Immature natural killer cell (primary cell): Measurements from ENCODE around the gene RAP1GAP2. TPM values are rescaled to one million over a fixed set of nuclear protein-coding genes. Genes with fewer than 3 reads are reported as not detected.
A peak's percentile ranks its signal among the peaks of the same experiment; 100 is the strongest.

Experiments
- DNase-seq, 3 donors: peaks; one replicate each; pipeline ENCODE4 v3.0.0; 2022; ENCODE audit warnings: mixed read lengths in 1 of 3
- H3K27ac Mint-ChIP-seq, 6 donors: one replicate each; pipeline ENCODE4 v1.8.0; 2020; ENCODE audit warnings: mixed read lengths in 6 of 6, mild to moderate bottlenecking in 5 of 6, inconsistent platforms in 4 of 6, moderate library complexity in 3 of 6
- H3K27me3 Mint-ChIP-seq, 3 donors: one replicate each; pipeline ENCODE4 v1.8.0; 2020 to 2021; ENCODE audit warnings: low read depth in 3 of 3, mild to moderate bottlenecking in 3 of 3, mixed read lengths in 3 of 3, moderate library complexity in 3 of 3, inconsistent platforms in 1 of 3
- H3K36me3 Mint-ChIP-seq, 3 donors: one replicate each; pipeline ENCODE4 v1.8.0; 2020; ENCODE audit warnings: mixed read lengths in 3 of 3, inconsistent platforms in 2 of 3, mild to moderate bottlenecking in 2 of 3
- H3K4me1 Mint-ChIP-seq, 2 donors: one replicate each; pipeline ENCODE4 v1.8.0; 2020; ENCODE audit warnings: inconsistent platforms in 2 of 2, mild to moderate bottlenecking in 2 of 2, mixed read lengths in 2 of 2, moderate library complexity in 1 of 2
- H3K4me3 Mint-ChIP-seq, 5 donors: one replicate each; pipeline ENCODE4 v1.8.0; 2020; ENCODE audit warnings: mild to moderate bottlenecking in 5 of 5, mixed read lengths in 5 of 5, inconsistent platforms in 3 of 5, moderate library complexity in 3 of 5
- H3K9me3 Mint-ChIP-seq, 6 donors: one replicate each; pipeline ENCODE4 v1.8.0; 2020; ENCODE audit warnings: mild to moderate bottlenecking in 6 of 6, mixed read lengths in 6 of 6, inconsistent platforms in 4 of 6, moderate library complexity in 3 of 6
- polyA plus RNA-seq, 3 donors: library from polyadenylated mRNA; unstranded; fragments of 300-500 nt; fragmentation: Illumina TruSeq; gene quantifications; one replicate each; pipeline ENCODE4 v1.2.3, GENCODE V29; 2021

The RAP1GAP2 gene
- polyA plus RNA-seq, 3 donors from 2014 or later, result 2.5 to 28.9 (median 6.4) TPM

DNA sequence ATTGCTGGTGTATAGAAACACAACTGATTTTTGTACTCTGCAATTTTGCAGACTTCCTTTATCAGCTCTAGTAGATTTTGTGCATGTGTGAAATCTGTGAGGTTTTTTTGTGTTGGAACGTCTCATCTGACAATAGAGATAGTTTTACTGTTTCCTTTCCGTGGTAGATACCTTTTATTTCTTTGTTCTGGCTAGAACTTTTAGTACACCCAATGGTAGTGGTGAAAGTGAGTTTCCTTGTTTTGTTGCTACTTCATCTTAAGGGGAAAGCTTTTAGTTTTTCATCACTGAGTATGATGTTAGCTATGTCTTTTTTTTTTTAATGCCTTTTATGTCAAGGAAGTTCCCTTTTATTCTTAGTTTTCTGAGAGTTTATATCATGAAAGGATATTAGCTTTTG lies 149.1 kb downstream of the RAP1GAP2 start:
- no peak for DNase-seq
- Mint-ChIP-seq H3K9me3 (no peaks in the 10 kb centered on the region), H3K36me3 (peaks cover 0 to 4% (median 0%) of the 10 kb centered on the region in 3 donors), H3K27me3 (peaks cover 9 to 41% (median 10%) of the 10 kb centered on the region in 3 donors), H3K4me3 (peak overlapping the region in 4 of 5 donors; percentile 1 to 65 (median 23)), H3K4me1 (peaks cover 88 to 99% of the 10 kb centered on the region in 2 donors), H3K27ac (peak overlapping the region; percentile 1 to 68 (median 20))

DNA sequence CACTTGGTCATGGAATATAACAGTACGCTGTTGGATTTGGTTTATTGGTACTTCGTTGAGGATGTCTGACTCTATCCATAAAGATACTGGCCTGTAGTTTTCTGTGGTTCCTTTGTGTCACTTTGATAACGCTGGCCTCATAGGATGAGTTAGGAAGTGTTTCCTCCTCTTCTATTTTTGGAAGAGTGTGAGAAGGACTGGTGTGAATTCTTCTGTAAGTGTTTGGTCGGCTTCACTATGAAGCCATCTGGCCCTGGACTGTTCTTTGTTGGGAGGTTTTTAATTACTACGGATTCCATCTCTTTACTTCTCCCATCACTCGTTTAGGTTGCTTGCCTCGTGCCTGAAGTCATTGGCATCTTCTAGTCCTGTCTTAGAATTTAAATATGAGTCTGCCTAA lies 149.9 kb downstream of the RAP1GAP2 start:
- Mint-ChIP-seq H3K9me3 (no peaks in the 10 kb centered on the region), H3K4me1 (peaks cover 86 to 95% of the 10 kb centered on the region in 2 donors), H3K27me3 (peaks cover 10 to 34% (median 12%) of the 10 kb centered on the region in 3 donors), H3K4me3 (peak overlapping the region; percentile 3 to 59 (median 54)), H3K27ac (peak overlapping the region in 3 of 6 donors; percentile 45 to 76 (median 67)), H3K36me3 (peaks cover 0 to 4% (median 0%) of the 10 kb centered on the region in 3 donors)
- no peak for DNase-seq

GRCh38 chr17:2947588-2947950 lies 151.3 kb downstream of the RAP1GAP2 start:
- Mint-ChIP-seq H3K27me3 (peaks cover 8 to 34% (median 9%) of the 10 kb centered on the region in 3 donors), H3K4me1 (peaks cover 84 to 94% of the 10 kb centered on the region in 2 donors), H3K9me3 (no peaks in the 10 kb centered on the region), H3K36me3 (no peaks in the 10 kb centered on the region), H3K27ac (peak overlapping the region in 2 of 6 donors; percentile 23 to 53), H3K4me3 (peak overlapping the region in 1 of 5 donors; percentile 1)
- DNase-seq, result no peak

- DNase-seq, result no peak
- H3K4me1 Mint-ChIP-seq, result peaks cover 85 to 94% of the 10 kb centered on the region in 2 donors
- peak overlapping the region in 2 of 6 donors; percentile 24 to 53 for H3K27ac Mint-ChIP-seq
Measured at GRCh38 chr17:2947996-2948550, 151.8 kb downstream of the RAP1GAP2 start.

GRCh38 chr17:2948721-2949468 lies 152.7 kb downstream of the RAP1GAP2 start:
- peaks cover 81 to 94% of the 10 kb centered on the region in 2 donors for H3K4me1 Mint-ChIP-seq
- no peak overlapping the region for H3K4me3 Mint-ChIP-seq
- no peaks in the 10 kb centered on the region for H3K9me3 Mint-ChIP-seq
- H3K27me3 Mint-ChIP-seq, result peaks cover 4 to 28% (median 8%) of the 10 kb centered on the region in 3 donors
- DNase-seq, result no peak
- H3K36me3 Mint-ChIP-seq, result no peaks in the 10 kb centered on the region
- peak overlapping the region in 2 of 6 donors; percentile 40 to 53 for H3K27ac Mint-ChIP-seq

More at GRCh38 chr17:2947996-2948550, 151.8 kb downstream of the RAP1GAP2 start:
- peaks cover 8 to 32% (median 9%) of the 10 kb centered on the region in 3 donors for H3K27me3 Mint-ChIP-seq
- peak overlapping the region in 2 of 5 donors; percentile 1 for H3K4me3 Mint-ChIP-seq
- no peaks in the 10 kb centered on the region for H3K9me3 Mint-ChIP-seq
- no peaks in the 10 kb centered on the region for H3K36me3 Mint-ChIP-seq

GRCh38 chr17:2949469-2950044 lies 153.3 kb downstream of the RAP1GAP2 start:
- peak overlapping the region in 2 of 6 donors; percentile 12 to 34 for H3K27ac Mint-ChIP-seq
- no peaks in the 10 kb centered on the region for H3K36me3 Mint-ChIP-seq
- no peak overlapping the region for H3K4me3 Mint-ChIP-seq
- no peak for DNase-seq
- no peaks in the 10 kb centered on the region for H3K9me3 Mint-ChIP-seq
- H3K27me3 Mint-ChIP-seq, result peaks cover 2 to 21% (median 3%) of the 10 kb centered on the region in 3 donors
- peaks cover 78 to 90% of the 10 kb centered on the region in 2 donors for H3K4me1 Mint-ChIP-seq

DNA sequence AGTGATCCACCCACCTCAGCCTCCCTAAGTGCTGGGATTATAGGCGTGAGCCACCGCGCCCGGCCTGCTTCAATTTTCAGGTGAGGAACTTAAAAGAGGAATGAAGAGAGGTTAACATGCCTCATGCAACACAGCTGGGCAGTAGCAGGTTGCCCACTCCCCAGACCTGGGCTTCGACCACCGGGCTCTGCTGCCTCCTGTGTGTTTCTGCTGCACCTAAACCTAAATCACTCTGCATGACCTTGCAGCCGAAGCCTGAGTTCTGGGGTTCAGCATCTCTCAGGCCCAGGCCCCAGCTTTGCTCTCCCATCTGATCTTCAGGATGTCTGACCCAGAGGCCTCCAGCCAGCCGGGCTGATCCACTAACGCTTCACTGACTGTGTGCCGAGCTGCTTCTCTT lies 154.6 kb downstream of the RAP1GAP2 start:
- H3K27ac Mint-ChIP-seq, result peak overlapping the region in 4 of 6 donors; percentile 20 to 62 (median 46)
- peaks cover 78 to 90% of the 10 kb centered on the region in 2 donors for H3K4me1 Mint-ChIP-seq
- no peak for DNase-seq
- no peaks in the 10 kb centered on the region for H3K9me3 Mint-ChIP-seq
- H3K4me3 Mint-ChIP-seq, result no peak overlapping the region
- no peaks in the 10 kb centered on the region for H3K36me3 Mint-ChIP-seq
- peaks cover 2 to 18% (median 3%) of the 10 kb centered on the region in 3 donors for H3K27me3 Mint-ChIP-seq

GRCh38 chr17:2952174-2952845 lies 156.1 kb downstream of the RAP1GAP2 start:
- Mint-ChIP-seq H3K27ac (peak overlapping the region in 2 of 6 donors; percentile 1 to 42), H3K36me3 (no peaks in the 10 kb centered on the region), H3K4me3 (no peak overlapping the region), H3K4me1 (peaks cover 76 to 86% of the 10 kb centered on the region in 2 donors), H3K9me3 (no peaks in the 10 kb centered on the region), H3K27me3 (peaks cover 0 to 13% (median 3%) of the 10 kb centered on the region in 3 donors)
- DNase-seq, result no peak

GRCh38 chr17:2954898-2955445 lies 158.7 kb downstream of the RAP1GAP2 start:
- Mint-ChIP-seq H3K9me3 (no peaks in the 10 kb centered on the region), H3K27me3 (peaks cover 0 to 10% (median 3%) of the 10 kb centered on the region in 3 donors), H3K4me3 (peak overlapping the region; percentile 40 to 79 (median 72)), H3K27ac (peak overlapping the region; percentile 2 to 80 (median 36)), H3K4me1 (peaks cover 74 to 82% of the 10 kb centered on the region in 2 donors), H3K36me3 (no peaks in the 10 kb centered on the region)
- peak; percentile 15 to 33 (median 19) for DNase-seq

DNA sequence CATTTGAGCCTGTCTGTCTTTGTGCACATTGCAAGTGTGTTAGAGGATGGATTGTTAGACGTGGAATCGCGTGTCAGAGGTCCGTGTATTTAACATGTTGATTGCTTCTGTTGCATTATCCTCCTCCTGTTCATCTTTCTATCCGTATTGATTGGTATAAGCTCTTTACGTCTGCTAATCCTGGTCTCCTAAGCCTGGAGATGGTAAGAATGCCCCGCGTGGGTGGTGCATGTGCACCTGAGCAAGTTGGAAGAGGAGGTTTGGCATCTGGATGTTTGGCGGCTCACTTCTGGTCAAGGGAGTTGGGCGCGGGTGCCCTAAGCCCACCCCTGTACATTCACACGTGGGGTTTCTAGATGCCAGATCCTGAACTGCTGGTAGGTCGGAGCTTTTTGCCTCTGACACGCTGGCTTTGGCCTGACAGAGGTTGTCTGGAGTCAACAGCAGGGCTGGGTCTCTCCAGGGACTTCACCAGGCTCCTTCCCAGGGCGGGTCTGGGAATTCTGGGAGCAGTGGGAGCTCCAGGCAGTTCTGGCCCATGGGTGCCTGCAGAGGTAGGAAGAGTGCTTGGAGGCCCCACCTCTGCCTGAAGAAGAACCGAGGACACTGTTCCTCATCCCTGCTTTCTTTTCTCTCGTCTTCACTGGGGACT lies 159.8 kb downstream of the RAP1GAP2 start:
- Mint-ChIP-seq H3K27me3 (peaks cover 0 to 13% (median under 1%) of the 10 kb centered on the region in 3 donors), H3K36me3 (no peaks in the 10 kb centered on the region), H3K9me3 (no peaks in the 10 kb centered on the region), H3K27ac (peak overlapping the region in 2 of 6 donors; percentile 31 to 32), H3K4me3 (peak overlapping the region; percentile 24 to 79 (median 72)), H3K4me1 (peaks cover 71 to 75% of the 10 kb centered on the region in 2 donors)
- DNase-seq, result no peak

DNA sequence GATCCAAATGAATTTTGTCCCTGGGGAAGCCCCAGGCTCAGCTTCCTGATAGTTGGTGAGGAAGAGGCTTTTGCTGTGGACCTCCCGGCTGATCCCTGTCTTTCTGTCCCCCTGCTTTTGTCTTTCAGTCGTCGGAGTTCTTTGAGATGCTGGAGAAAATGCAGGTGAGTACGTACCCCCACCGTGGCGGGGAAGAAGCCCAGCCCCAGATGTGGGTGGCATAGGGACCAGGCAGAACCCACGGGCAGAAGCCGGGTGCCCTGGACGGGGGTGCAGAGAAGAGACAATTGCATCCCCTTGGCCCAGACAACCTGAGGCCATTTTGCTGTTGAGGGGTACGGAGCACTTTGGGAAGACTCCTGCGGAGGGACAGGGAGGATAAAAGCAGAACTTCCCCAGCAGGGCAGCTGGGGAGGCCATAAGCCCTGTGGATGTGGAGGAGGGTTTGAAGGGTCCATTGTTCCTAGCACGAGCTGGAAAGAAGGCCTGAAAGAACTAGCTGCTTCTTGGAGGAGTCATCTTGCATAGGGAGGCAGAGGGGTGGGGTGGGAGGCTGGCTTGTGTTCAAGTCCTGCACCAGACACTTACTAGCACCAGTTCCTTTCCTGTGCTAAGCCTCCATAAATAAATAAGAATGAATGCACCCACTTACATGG lies 161.5 kb downstream of the RAP1GAP2 start:
- H3K27me3 Mint-ChIP-seq, result peaks cover 0 to 9% (median 0%) of the 10 kb centered on the region in 3 donors
- peak overlapping the region; percentile 18 to 38 (median 33) for H3K4me3 Mint-ChIP-seq
- peaks cover 0 to 4% (median 0%) of the 10 kb centered on the region in 3 donors for H3K36me3 Mint-ChIP-seq

GRCh38 chr17:2958706-2959222 lies 162.5 kb downstream of the RAP1GAP2 start:
- Mint-ChIP-seq H3K4me1 (peaks cover 51 to 54% of the 10 kb centered on the region in 2 donors), H3K9me3 (no peaks in the 10 kb centered on the region), H3K27me3 (peaks cover 0 to 14% (median 1%) of the 10 kb centered on the region in 3 donors), H3K36me3 (peaks cover 0 to 4% (median 0%) of the 10 kb centered on the region in 3 donors), H3K4me3 (peak overlapping the region in 1 of 5 donors; percentile 36), H3K27ac (peak overlapping the region in 2 of 6 donors; percentile 46 to 61)
- DNase-seq, result no peak

More for the DNA sequence above, 161.5 kb downstream of the RAP1GAP2 start:
- Mint-ChIP-seq H3K4me1 (peaks cover 61% of the 10 kb centered on the region in 2 donors), H3K9me3 (no peaks in the 10 kb centered on the region), H3K27ac (peak overlapping the region in 2 of 6 donors; percentile 32 to 74)
- no peak for DNase-seq
